Activated gamma-delta T cell treated with Interleukin-2 at 50 U/mL for 16 hours (primary cell): Measurements from ENCODE around the gene TP53TG5.
"Not testable (repeated sequence)": the region's sequence is repeated elsewhere in the genome, so short reads cannot be mapped to it uniquely, and the experiment has no call there.

ENCODE experiments used
- DNase-seq: peaks from one replicate; pipeline ENCODE4 v3.0.0-alpha.2; 2020

Gene TP53TG5

GRCh38 chr20:45363611-45364492 lies 14.3 kb downstream of the TP53TG5 start:
- DNase-seq, result no peak

- peak; percentile 99 for DNase-seq
Observed at GRCh38 chr20:45362804-45363610, 15.1 kb downstream of the TP53TG5 start, which contains the start of gene SYS1. Gene SYS1, plus strand, starts transcription at chr20:45363156. Its CDS starts 376 bp downstream, at chr20:45363532.

GRCh38 chr20:45361793-45362192 lies 16.3 kb downstream of the TP53TG5 start:
- DNase-seq, result no peak

GRCh38 chr20:45359406-45360148 lies 18.5 kb downstream of the TP53TG5 start:
- no peak for DNase-seq

GRCh38 chr20:45359069-45359405 lies 19.1 kb downstream of the TP53TG5 start:
- DNase-seq, result no peak

- no peak for DNase-seq
Observed at GRCh38 chr20:45358282-45359068, 19.6 kb downstream of the TP53TG5 start.

- DNase-seq, result no peak
Observed at GRCh38 chr20:45355209-45356084, 22.7 kb downstream of the TP53TG5 start.

- DNase-seq, result no peak
Observed at GRCh38 chr20:45354423-45355208, 23.5 kb downstream of the TP53TG5 start.

- no peak for DNase-seq
Observed at GRCh38 chr20:45353746-45354145, 24.4 kb downstream of the TP53TG5 start.

- DNase-seq, result no peak
Observed at GRCh38 chr20:45352729-45353128, 25.4 kb downstream of the TP53TG5 start.

GRCh38 chr20:45350795-45351194 lies 27.3 kb downstream of the TP53TG5 start:
- not testable (repeated sequence) for DNase-seq

GRCh38 chr20:45350217-45350616 lies 27.9 kb downstream of the TP53TG5 start:
- DNase-seq, result no peak

- DNase-seq, result peak; percentile 27
Observed at GRCh38 chr20:45347936-45348778, 30.0 kb downstream of the TP53TG5 start, which contains the start of gene SDC4. Gene SDC4, minus strand, starts transcription at chr20:45348424. Its CDS starts 40 bp downstream, at chr20:45348384.

- no peak for DNase-seq
Observed at GRCh38 chr20:45347297-45347935, 30.7 kb downstream of the TP53TG5 start.

- DNase-seq, result no peak
Observed at GRCh38 chr20:45346851-45347250, 31.3 kb downstream of the TP53TG5 start.

- DNase-seq, result no peak
Observed at GRCh38 chr20:45346291-45346718, 31.8 kb downstream of the TP53TG5 start.

- DNase-seq, result no peak
Observed at GRCh38 chr20:45345104-45345936, 32.8 kb downstream of the TP53TG5 start.
